ENCODE measurements around the gene RASA2. TPM values are rescaled to one million over a fixed set of nuclear protein-coding genes. Genes with fewer than 3 reads are reported as not detected.

RASA2 gene
- total RNA-seq, 2 donors from 2014 or later, result 12.0 to 18.3 TPM

- no peak for TF ChIP-seq CTCF (IDR thresholded peaks at IDR 0.05)
- no peak for DNase-seq
- no peaks in the 10 kb centered on the region for H3K27me3 ChIP-seq
- H3K27ac ChIP-seq, result no peak overlapping the region
- H3K9me3 ChIP-seq, result no peaks in the 10 kb centered on the region
- no peak overlapping the region for H3K9ac ChIP-seq (ENCODE audit: low read depth in 2 of 2, low read length in 2 of 2)
- H3K4me3 ChIP-seq, result no peak overlapping the region
- no peaks in the 10 kb centered on the region for H3K4me1 ChIP-seq
- no peaks in the 10 kb centered on the region for H3K36me3 ChIP-seq
- intact Hi-C loops (cut with DNase I), result loop anchor here (10.0 kb wide), 1 partner anchor 178 kb away; no protein-coding TSS in a partner anchor
Observed at GRCh38 chr3:141466633-141467169, 20.1 kb upstream of the RASA2 start.

GRCh38 chr3:141469720-141470119 is 17.1 kb upstream of the RASA2 start:
- Histone ChIP-seq H3K4me3 (no peak overlapping the region), H3K27me3 (no peaks in the 10 kb centered on the region), H3K4me1 (no peaks in the 10 kb centered on the region), H3K9me3 (no peaks in the 10 kb centered on the region), H3K27ac (no peak overlapping the region), H3K9ac (ENCODE audit: low read depth in 2 of 2, low read length in 2 of 2) (no peak overlapping the region), H3K36me3 (no peaks in the 10 kb centered on the region)
- no peak for TF ChIP-seq CTCF (IDR thresholded peaks at IDR 0.05)
- intact Hi-C loops (cut with DNase I), result loop anchor here (10.0 kb wide), 1 partner anchor 175 kb away; no protein-coding TSS in a partner anchor
- DNase-seq, result no peak

GRCh38 chr3:141471160-141471559 is 15.7 kb upstream of the RASA2 start:
- Histone ChIP-seq H3K4me3 (no peak overlapping the region), H3K4me1 (no peaks in the 10 kb centered on the region), H3K9me3 (no peaks in the 10 kb centered on the region), H3K9ac (ENCODE audit: low read depth in 2 of 2, low read length in 2 of 2) (no peak overlapping the region), H3K27me3 (no peaks in the 10 kb centered on the region), H3K27ac (no peak overlapping the region), H3K36me3 (no peaks in the 10 kb centered on the region)
- intact Hi-C loops (cut with DNase I), result no loop called here
- TF ChIP-seq CTCF (IDR thresholded peaks at IDR 0.05), result no peak
- no peak for DNase-seq

- no peak for TF ChIP-seq CTCF (IDR thresholded peaks at IDR 0.05)
Observed at GRCh38 chr3:141476033-141476432, 10.8 kb upstream of the RASA2 start.

GRCh38 chr3:141477224-141477623 is 9.6 kb upstream of the RASA2 start:
- Histone ChIP-seq H3K27ac (no peak overlapping the region), H3K27me3 (no peaks in the 10 kb centered on the region), H3K4me1 (no peaks in the 10 kb centered on the region), H3K9ac (ENCODE audit: low read depth in 2 of 2, low read length in 2 of 2) (no peak overlapping the region), H3K4me3 (no peak overlapping the region), H3K9me3 (no peaks in the 10 kb centered on the region), H3K36me3 (no peaks in the 10 kb centered on the region)
- no peak for TF ChIP-seq CTCF (IDR thresholded peaks at IDR 0.05)
- no peak for DNase-seq
- intact Hi-C loops (cut with DNase I), result loop anchor here (5.0 kb wide), 1 partner anchor 85 kb away; no protein-coding TSS in a partner anchor

More at GRCh38 chr3:141476033-141476432, 10.8 kb upstream of the RASA2 start:
- Histone ChIP-seq H3K4me3 (no peak overlapping the region), H3K27me3 (no peaks in the 10 kb centered on the region), H3K9ac (ENCODE audit: low read depth in 2 of 2, low read length in 2 of 2) (no peak overlapping the region), H3K27ac (no peak overlapping the region), H3K36me3 (no peaks in the 10 kb centered on the region), H3K9me3 (no peaks in the 10 kb centered on the region), H3K4me1 (no peaks in the 10 kb centered on the region)
- no peak for DNase-seq
- intact Hi-C loops (cut with DNase I), result loop anchor here (5.0 kb wide), 1 partner anchor 86 kb away; no protein-coding TSS in a partner anchor
